OCI-LY1 (cell line): Measurements from ENCODE around the gene TBC1D5.

ENCODE experiments used
- EZH2 ChIP-seq: fragments of 200-600 bp; sonication (generic), shearing (Covaris generic); IDR thresholded peaks from 2 replicates; pipeline ENCODE4 v1.8.0; 2017; ENCODE audit warnings: borderline replicate concordance, mixed run types, mild to moderate bottlenecking, antibody characterized with exemption, low read length, moderate library complexity, mixed read lengths
- TF ChIP-seq, protein P1 (sequence below): fragments of 200-600 bp; sonication (generic), shearing (Covaris generic); IDR thresholded peaks from 2 replicates; pipeline ENCODE4 v1.5.1; 2017; ENCODE audit warnings: mild to moderate bottlenecking, antibody characterized with exemption, low read length, moderate library complexity, mixed read lengths

DNA sequence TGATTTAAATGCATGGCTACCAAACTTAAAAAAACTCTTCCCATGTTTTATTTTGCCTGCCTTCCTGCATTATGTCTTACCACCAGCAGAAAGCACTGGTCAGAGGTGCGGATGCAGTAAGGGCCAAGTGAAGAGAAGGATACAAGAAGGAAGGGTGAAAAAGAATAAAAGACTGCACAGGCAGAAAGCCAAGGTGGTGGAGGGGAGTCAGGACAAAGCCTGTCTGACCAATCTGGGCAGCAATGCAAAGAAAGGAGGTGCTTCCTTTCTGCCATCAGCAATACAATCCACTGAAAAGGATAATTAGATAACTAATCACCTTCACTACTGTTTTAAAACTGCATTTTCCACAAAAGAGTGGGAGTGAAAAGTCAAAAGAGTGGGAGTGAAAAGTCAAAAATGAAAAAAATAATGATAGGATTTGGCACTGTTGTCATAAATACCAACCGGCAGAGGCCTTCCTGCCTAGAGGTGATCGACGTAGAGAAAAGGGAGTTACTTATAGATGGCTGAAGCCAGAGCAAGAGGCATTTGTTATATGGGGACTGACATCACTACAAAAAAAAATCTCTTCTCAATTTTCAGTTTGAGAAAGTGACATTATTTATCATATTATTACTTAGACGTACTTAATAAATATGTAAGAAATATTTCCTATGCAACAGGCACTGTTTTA is 385.3 kb downstream of the TBC1D5 start:
- TF ChIP-seq, protein P1, sequence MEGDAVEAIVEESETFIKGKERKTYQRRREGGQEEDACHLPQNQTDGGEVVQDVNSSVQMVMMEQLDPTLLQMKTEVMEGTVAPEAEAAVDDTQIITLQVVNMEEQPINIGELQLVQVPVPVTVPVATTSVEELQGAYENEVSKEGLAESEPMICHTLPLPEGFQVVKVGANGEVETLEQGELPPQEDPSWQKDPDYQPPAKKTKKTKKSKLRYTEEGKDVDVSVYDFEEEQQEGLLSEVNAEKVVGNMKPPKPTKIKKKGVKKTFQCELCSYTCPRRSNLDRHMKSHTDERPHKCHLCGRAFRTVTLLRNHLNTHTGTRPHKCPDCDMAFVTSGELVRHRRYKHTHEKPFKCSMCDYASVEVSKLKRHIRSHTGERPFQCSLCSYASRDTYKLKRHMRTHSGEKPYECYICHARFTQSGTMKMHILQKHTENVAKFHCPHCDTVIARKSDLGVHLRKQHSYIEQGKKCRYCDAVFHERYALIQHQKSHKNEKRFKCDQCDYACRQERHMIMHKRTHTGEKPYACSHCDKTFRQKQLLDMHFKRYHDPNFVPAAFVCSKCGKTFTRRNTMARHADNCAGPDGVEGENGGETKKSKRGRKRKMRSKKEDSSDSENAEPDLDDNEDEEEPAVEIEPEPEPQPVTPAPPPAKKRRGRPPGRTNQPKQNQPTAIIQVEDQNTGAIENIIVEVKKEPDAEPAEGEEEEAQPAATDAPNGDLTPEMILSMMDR = no peak
- TF ChIP-seq EZH2 = no peak
